ENCODE data around the gene CD300LB. TPM values are rescaled to one million over a fixed set of nuclear protein-coding genes. Genes with fewer than 3 reads are reported as not detected.

The CD300LB gene
- total RNA-seq, 4 donors from 2014 or later: 0.16 TPM; not detected in 3

GRCh38 chr17:74567397-74567796, 36.1 kb upstream of the CD300LB start, which contains the start of gene CD300H:
TSS of gene CD300H (minus strand) at chr17:74567509.
- Histone ChIP-seq H3K27ac (no peak within 1 kb of the TSS), H3K9me3 (no peaks in the 10 kb centered on the region), H3K36me3 (no peaks in the 10 kb centered on the region), H3K4me1 (no peaks in the 10 kb centered on the region), H3K27me3 (peaks cover 0 to 9% (median 0%) of the 10 kb centered on the region in 3 donors), H3K4me3 (no peak within 1 kb of the TSS)
- no peak for ATAC-seq
- intact Hi-C loops (cut with DNase I; ENCODE audit: low total_unique reads): loop anchor here (10.0 kb wide), 1 partner anchor 187 kb away; no protein-coding TSS in a partner anchor
- TF ChIP-seq, protein P1, sequence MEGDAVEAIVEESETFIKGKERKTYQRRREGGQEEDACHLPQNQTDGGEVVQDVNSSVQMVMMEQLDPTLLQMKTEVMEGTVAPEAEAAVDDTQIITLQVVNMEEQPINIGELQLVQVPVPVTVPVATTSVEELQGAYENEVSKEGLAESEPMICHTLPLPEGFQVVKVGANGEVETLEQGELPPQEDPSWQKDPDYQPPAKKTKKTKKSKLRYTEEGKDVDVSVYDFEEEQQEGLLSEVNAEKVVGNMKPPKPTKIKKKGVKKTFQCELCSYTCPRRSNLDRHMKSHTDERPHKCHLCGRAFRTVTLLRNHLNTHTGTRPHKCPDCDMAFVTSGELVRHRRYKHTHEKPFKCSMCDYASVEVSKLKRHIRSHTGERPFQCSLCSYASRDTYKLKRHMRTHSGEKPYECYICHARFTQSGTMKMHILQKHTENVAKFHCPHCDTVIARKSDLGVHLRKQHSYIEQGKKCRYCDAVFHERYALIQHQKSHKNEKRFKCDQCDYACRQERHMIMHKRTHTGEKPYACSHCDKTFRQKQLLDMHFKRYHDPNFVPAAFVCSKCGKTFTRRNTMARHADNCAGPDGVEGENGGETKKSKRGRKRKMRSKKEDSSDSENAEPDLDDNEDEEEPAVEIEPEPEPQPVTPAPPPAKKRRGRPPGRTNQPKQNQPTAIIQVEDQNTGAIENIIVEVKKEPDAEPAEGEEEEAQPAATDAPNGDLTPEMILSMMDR (IDR thresholded peaks at IDR 0.05 in 4 of 5, conservative IDR thresholded peaks at IDR 0.05 in 1 of 5): no peak
- TF ChIP-seq POLR2A (IDR thresholded peaks at IDR 0.05): no peak
- in situ Hi-C loops (cut with MboI; ENCODE audit: low sequenced_read_pairs in 4 of 4): no loop called here
- DNase-seq: no peak

DNA sequence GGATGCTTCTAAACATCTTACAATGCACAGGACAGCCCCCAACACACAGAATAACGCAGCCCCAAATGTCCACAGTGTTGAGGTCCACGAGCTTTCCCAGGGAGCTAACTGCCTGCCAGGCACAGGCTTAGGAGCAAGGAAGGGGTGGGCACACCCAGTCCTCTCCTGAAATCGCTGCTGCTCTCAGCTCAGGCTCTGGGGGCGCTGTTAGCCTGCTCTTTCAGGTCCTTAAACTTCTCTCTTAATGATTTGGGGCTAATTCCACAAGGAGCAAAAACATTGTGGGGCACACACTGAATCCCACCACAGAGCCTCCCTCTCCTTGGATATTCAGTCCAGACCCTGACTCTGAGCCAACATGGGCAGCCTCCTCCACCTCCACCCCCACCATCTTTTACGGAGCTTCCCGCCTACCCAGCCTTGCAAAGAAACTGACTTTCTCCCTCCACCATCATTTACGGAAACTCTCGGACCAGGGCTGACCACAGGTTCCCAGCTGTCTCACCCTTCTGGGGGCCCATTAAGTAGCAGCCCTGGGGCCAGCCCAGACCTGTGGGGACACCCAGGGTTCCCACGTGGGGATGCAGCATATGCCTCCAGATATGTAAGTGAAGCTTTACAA, 35.0 kb upstream of the CD300LB start:
- intact Hi-C loops (cut with DNase I; ENCODE audit: low total_unique reads) (loop anchor here (10.0 kb wide), 1 partner anchor 189 kb away; no protein-coding TSS in a partner anchor), in situ Hi-C loops (cut with MboI; ENCODE audit: low sequenced_read_pairs in 4 of 4) (no loop called here)
- H3K36me3 ChIP-seq: no peaks in the 10 kb centered on the region
- H3K27ac ChIP-seq: no peak overlapping the region
- ATAC-seq (no peak), DNase-seq (no peak)
- peaks cover 0 to 12% (median 0%) of the 10 kb centered on the region in 3 donors for H3K27me3 ChIP-seq
- TF ChIP-seq POLR2A (IDR thresholded peaks at IDR 0.05): no peak
- TF ChIP-seq, protein P1 (IDR thresholded peaks at IDR 0.05 in 4 of 5, conservative IDR thresholded peaks at IDR 0.05 in 1 of 5): peak in 3 of 5 experiments; percentile 10 to 38 (median 14)
- H3K4me3 ChIP-seq: no peak overlapping the region
- no peaks in the 10 kb centered on the region for H3K4me1 ChIP-seq
- no peaks in the 10 kb centered on the region for H3K9me3 ChIP-seq

DNA sequence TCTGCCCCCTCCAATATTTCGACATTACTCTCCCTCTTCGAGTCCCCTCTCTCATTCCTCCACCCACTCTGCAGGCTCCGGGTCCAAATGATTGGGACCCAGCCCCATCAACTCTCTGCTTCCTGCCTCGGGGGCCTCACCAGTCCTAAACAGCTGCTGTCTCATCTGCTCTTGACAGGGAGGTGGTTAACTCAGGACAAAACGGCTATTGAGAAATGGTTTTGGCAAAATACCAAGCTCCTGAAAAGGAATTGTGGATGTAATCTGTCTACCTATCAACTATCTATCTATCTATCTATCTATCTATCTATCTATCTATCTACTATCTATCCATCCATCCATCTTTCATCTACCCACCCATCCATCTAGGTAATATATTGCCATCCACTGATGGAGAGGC, 33.9 kb upstream of the CD300LB start:
- Histone ChIP-seq H3K27me3 (peaks cover 0 to 12% (median 0%) of the 10 kb centered on the region in 3 donors), H3K4me1 (no peaks in the 10 kb centered on the region), H3K9me3 (no peaks in the 10 kb centered on the region), H3K27ac (no peak overlapping the region), H3K4me3 (no peak overlapping the region), H3K36me3 (no peaks in the 10 kb centered on the region)
- intact Hi-C loops (cut with DNase I; ENCODE audit: low total_unique reads): loop anchor here (10.0 kb wide), 1 partner anchor 190 kb away; no protein-coding TSS in a partner anchor
- DNase-seq: no peak
- in situ Hi-C loops (cut with MboI; ENCODE audit: low sequenced_read_pairs in 4 of 4): no loop called here
- ATAC-seq: no peak
- TF ChIP-seq, protein P1 (IDR thresholded peaks at IDR 0.05 in 4 of 5, conservative IDR thresholded peaks at IDR 0.05 in 1 of 5): no peak
- no peak for TF ChIP-seq POLR2A (IDR thresholded peaks at IDR 0.05)

GRCh38 chr17:74563358-74563757, 32.1 kb upstream of the CD300LB start:
- intact Hi-C loops (cut with DNase I; ENCODE audit: low total_unique reads) (loop anchor here (10.0 kb wide), 1 partner anchor 191 kb away; no protein-coding TSS in a partner anchor), in situ Hi-C loops (cut with MboI; ENCODE audit: low sequenced_read_pairs in 4 of 4) (no loop called here)
- DNase-seq: no peak
- no peak for ATAC-seq
- Histone ChIP-seq H3K36me3 (no peaks in the 10 kb centered on the region), H3K27me3 (peaks cover 0 to 12% (median 0%) of the 10 kb centered on the region in 3 donors), H3K4me3 (no peak overlapping the region), H3K27ac (no peak overlapping the region), H3K9me3 (no peaks in the 10 kb centered on the region), H3K4me1 (no peaks in the 10 kb centered on the region)
- no peak for TF ChIP-seq POLR2A (IDR thresholded peaks at IDR 0.05)
- TF ChIP-seq, protein P1 (IDR thresholded peaks at IDR 0.05 in 4 of 5, conservative IDR thresholded peaks at IDR 0.05 in 1 of 5): no peak
